A549 (cell line): ENCODE results near the gene HAPLN2. TPM values are rescaled to one million over a fixed set of nuclear protein-coding genes. Genes with fewer than 3 reads are reported as not detected.

Source experiments
- ATAC-seq, 2 experiments: fragments of 200-7000 bp in 1 of 2; fragments of >200 bp in 1 of 2; cut with Nextera tagmentation in 1 of 2; cut with Tn5 transposase in 1 of 2; 3 replicates each; pipeline versions ENCODE4 v1.8.0 to v1.9.1; 2018 to 2020; ENCODE audit warnings: mild to moderate bottlenecking in 1 of 2, moderate library complexity in 1 of 2
- CTCF ChIA-PET: fragments of 300-600 bp; sonication (Branson Sonifier 250); formaldehyde crosslinking; extraction: SDS; loops from one replicate; lab custom pipeline; 2021; ENCODE audit warnings: antibody characterized with exemption, inconsistent platforms; lab: Yijun Ruan, JAX
- POLR2A ChIA-PET: fragments of 350-600 bp; formaldehyde crosslinking; extraction: SDS; loops from one replicate; lab custom pipeline; 2021; ENCODE audit warnings: antibody characterized with exemption, inconsistent platforms; lab: Yijun Ruan, JAX
- DNase-seq, 2 experiments: peaks; one replicate each; pipeline versions ENCODE4 v3.0.0 to v3.0.0-alpha.2; 2011 to 2016; ENCODE audit warnings: low read depth in 1 of 2, low spot score in 1 of 2
- FAIRE-seq: peaks from 2 replicates; lab custom pipeline; 2011; peaks lifted over from hg19 to GRCh38; lab: Jason Lieb, UNC
- H3K27ac ChIP-seq, 2 experiments: fragments of >200 bp; sonication (Bioruptor Twin); formaldehyde crosslinking; 3 replicates each; pipeline ENCODE4 v1.5.1; 2016 to 2017
- H3K4me1 ChIP-seq: fragments of >200 bp; sonication (Bioruptor Twin); formaldehyde crosslinking; 3 replicates; pipeline ENCODE4 v1.6.1; 2016
- H3K4me2 ChIP-seq: fragments of >200 bp; sonication (Bioruptor Twin); formaldehyde crosslinking; 3 replicates; pipeline ENCODE4 v1.6.1; 2016
- H3K4me3 ChIP-seq: fragments of >200 bp; sonication (Bioruptor Twin); formaldehyde crosslinking; 3 replicates; pipeline ENCODE4 v1.5.1; 2016
- H3K9me3 ChIP-seq: fragments of >200 bp; sonication (Bioruptor Twin); formaldehyde crosslinking; 3 replicates; pipeline ENCODE4 v1.6.1; 2016
- ATOH8 ChIP-seq: fragments of 250-450 bp; sonication (Bioruptor Pico); IDR thresholded peaks from 2 replicates; pipeline ENCODE4 v1.5.0; 2020; ENCODE audit warnings: low read depth, mild to moderate bottlenecking, moderate library complexity
- BHLHE40 ChIP-seq: IDR thresholded peaks from 2 replicates; pipeline ENCODE4 v1.6.1; 2012; ENCODE audit warnings: low read depth, low read length, inconsistent platforms
- E2F6 ChIP-seq: IDR thresholded peaks from 2 replicates; pipeline ENCODE4 v1.6.1; 2012; ENCODE audit warnings: low read depth, borderline replicate concordance
- FOXS1 ChIP-seq: fragments of 250-450 bp; sonication (Bioruptor Pico); IDR thresholded peaks from 2 replicates; pipeline ENCODE4 v1.5.0; 2020; ENCODE audit warnings: mild to moderate bottlenecking, moderate library complexity
- HES2 ChIP-seq: fragments of >200 bp; sonication (Bioruptor Twin); formaldehyde crosslinking; IDR thresholded peaks from 2 replicates; pipeline ENCODE4 v1.6.1; 2016
- HMGXB4 ChIP-seq: fragments of 250-450 bp; sonication (Bioruptor Pico); IDR thresholded peaks from 2 replicates; pipeline ENCODE4 v1.5.0; 2021; ENCODE audit warnings: mild to moderate bottlenecking, moderate library complexity, borderline replicate concordance
- HOXA7 ChIP-seq: fragments of 250-450 bp; sonication (Bioruptor Pico); IDR thresholded peaks from 2 replicates; pipeline ENCODE4 v1.5.0; 2020; ENCODE audit warnings: mild to moderate bottlenecking, moderate library complexity
- HOXB13 ChIP-seq: fragments of 250-450 bp; sonication (Bioruptor Pico); IDR thresholded peaks from 2 replicates; pipeline ENCODE4 v1.5.0; 2020; ENCODE audit warnings: low read depth, mild to moderate bottlenecking, moderate library complexity
- JUN ChIP-seq, 2 experiments: fragments of >200 bp; sonication (Bioruptor Twin); formaldehyde crosslinking; IDR thresholded peaks; 2 replicates in 1 of 2; 3 replicates in 1 of 2; pipeline ENCODE4 v1.6.1; 2016 to 2017
- KDM1A ChIP-seq: fragments of 200-600 bp; sonication (generic); IDR thresholded peaks from 2 replicates; pipeline ENCODE4 v1.6.1; 2016; ENCODE audit warnings: low read depth, mild to moderate bottlenecking
- MAFK ChIP-seq: fragments of 450-650 bp; IDR thresholded peaks from 2 replicates; pipeline ENCODE4 v1.6.1; 2014; ENCODE audit not compliant: partially characterized antibody
- MYC ChIP-seq: IDR thresholded peaks from 2 replicates; pipeline ENCODE4 v1.6.1; 2012; ENCODE audit warnings: mild to moderate bottlenecking, inconsistent platforms, low read length, improper control_type of control experiment, borderline replicate concordance
- NFE2L2 ChIP-seq: fragments of 150-350 bp; conservative IDR thresholded peaks from 2 replicates; pipeline ENCODE4 v1.6.1; 2014; ENCODE audit warnings: low read length
- NPAS2 ChIP-seq: fragments of 250-450 bp; sonication (Bioruptor Pico); IDR thresholded peaks from 2 replicates; pipeline ENCODE4 v1.8.0; 2022; ENCODE audit warnings: mild to moderate bottlenecking, moderate library complexity, borderline replicate concordance
- NR3C1 ChIP-seq: fragments of >200 bp; sonication (Bioruptor Twin); formaldehyde crosslinking; IDR thresholded peaks from 3 replicates; pipeline ENCODE4 v1.6.1; 2017
- PBX3 ChIP-seq: IDR thresholded peaks from 2 replicates; pipeline ENCODE4 v1.6.1; 2012
- RARB ChIP-seq: fragments of 250-450 bp; sonication (Bioruptor Pico); IDR thresholded peaks from 2 replicates; pipeline ENCODE4 v1.8.0; 2021; ENCODE audit warnings: mild to moderate bottlenecking, moderate library complexity
- REST ChIP-seq: fragments of 200-600 bp; sonication (generic); IDR thresholded peaks from 2 replicates; pipeline ENCODE4 v1.6.1; 2016; ENCODE audit warnings: antibody characterized with exemption, mild to moderate bottlenecking, moderate library complexity
- SMC3 ChIP-seq: fragments of >200 bp; sonication (Bioruptor Twin); formaldehyde crosslinking; IDR thresholded peaks from 3 replicates; pipeline ENCODE4 v1.6.1; 2018; ENCODE audit warnings: inconsistent platforms
- SREBF2 ChIP-seq: fragments of 450-650 bp; IDR thresholded peaks from 2 replicates; pipeline ENCODE4 v1.6.1; 2014; ENCODE audit warnings: mild to moderate bottlenecking, moderate library complexity
- WGBS: methylation state at CpG from one replicate; pipeline ENCODE4 v1.1.6; 2017; ENCODE audit errors: missing lambda C conversion rate; 5-methylcytosine and 5-hydroxymethylcytosine counted together
- polyA plus RNA-seq, 4 experiments: library from polyadenylated mRNA; depleted of rRNA in 3 of 4; stranded (reverse); fragments of >200 nt; fragmentation: RNase III in 1 of 4; extraction: RNeasy Plus Mini Kit Qiagen cat#74134 plus additional on column Dnase treatment in 1 of 4; gene quantifications; 2 replicates in 3 of 4; 3 replicates in 1 of 4; pipeline ENCODE4 v1.2.3, GENCODE V29; 2011 to 2017

Gene HAPLN2
- polyA plus RNA-seq, 2 of the 4 experiments (the other 2 are of a cell fraction) = 0.10 to 0.23 TPM

- no peak for TF ChIP-seq E2F6
- TF ChIP-seq REST = no peak
- TF ChIP-seq NPAS2 (CRISPR knock-in tag) = no peak
- no peak for TF ChIP-seq HES2
- no peak for TF ChIP-seq SREBF2
- TF ChIP-seq SMC3 = no peak
- no peak for TF ChIP-seq HMGXB4 (CRISPR knock-in tag)
- TF ChIP-seq HOXA7 (CRISPR knock-in tag) = no peak
- no peak for TF ChIP-seq NFE2L2
- no peak for TF ChIP-seq KDM1A
- DNase-seq = no peak
- Histone ChIP-seq H3K4me1 (no peaks in the 10 kb centered on the region), H3K4me3 (no peak overlapping the region), H3K4me2 (no peak overlapping the region), H3K9me3 (no peaks in the 10 kb centered on the region), H3K27ac (no peak overlapping the region)
- no peak for FAIRE-seq
- 92% methylated on average over 10 of the region's 10 CpGs for WGBS
- CTCF ChIA-PET = interaction anchor here (5.7 to 17.8 kb wide), 4 partner anchors 13 to 42 kb away, joined by 27 to 323 read pairs (median 48); partner anchors contain the start of genes HAPLN2 and NES
- POLR2A ChIA-PET = no interaction called here
- ATAC-seq = no peak
Measured at GRCh38 chr1:156647351-156647750, 28.1 kb downstream of the HAPLN2 start.

- TF ChIP-seq RARB (CRISPR knock-in tag) = no peak
- no peak for TF ChIP-seq ATOH8
- TF ChIP-seq HMGXB4 (CRISPR knock-in tag) = no peak
- TF ChIP-seq NR3C1 = no peak
- TF ChIP-seq JUN (IDR thresholded peaks at IDR 0.05) = no peak
- TF ChIP-seq MYC = no peak
- no peak for TF ChIP-seq E2F6
- no peak for TF ChIP-seq MAFK
- no peak for TF ChIP-seq HOXB13 (CRISPR knock-in tag)
- TF ChIP-seq PBX3 = no peak
- TF ChIP-seq FOXS1 (CRISPR knock-in tag) = no peak
- no peak for TF ChIP-seq BHLHE40
- ATAC-seq (no peak), DNase-seq (no peak), FAIRE-seq (no peak)
- POLR2A ChIA-PET = no interaction called here
- Histone ChIP-seq H3K27ac (no peak overlapping the region), H3K4me1 (no peaks in the 10 kb centered on the region), H3K4me2 (no peak overlapping the region), H3K9me3 (no peaks in the 10 kb centered on the region), H3K4me3 (no peak overlapping the region)
- 93% methylated on average over 10 of the region's 10 CpGs for WGBS
- CTCF ChIA-PET = interaction anchor here (0.8 to 17.8 kb wide), 13 partner anchors 8 to 190 kb away, joined by 3 to 323 read pairs (median 6); partner anchors contain the start of genes HAPLN2 and NES
Measured at GRCh38 chr1:156648496-156648895, 29.3 kb downstream of the HAPLN2 start.
